ENCODE results near the gene ELFN1.

Gene ELFN1

GRCh38 chr7:1794888-1795542 lies 124.9 kb downstream of the ELFN1 start:
- DNase-seq (ENCODE audit: low read depth in 2 of 2): no peak
